HepG2 (cell line): ENCODE results near the gene CCDC192. TPM values are rescaled to one million over a fixed set of nuclear protein-coding genes. Genes with fewer than 3 reads are reported as not detected.

Experiments used
- ATAC-seq: fragments of 200-7000 bp; cut with Tn5 transposase; 3 replicates; pipeline ENCODE4 v1.9.1; 2020; ENCODE audit warnings: mild to moderate bottlenecking, moderate library complexity
- BruUV-seq: library from RNA; stranded (reverse); fragments of 400-500 nt; replicated peaks from 2 replicates; lab custom pipeline; 2021; lab: Mats Ljungman, UMichigan
- CTCF ChIA-PET: fragments of 300-600 bp; formaldehyde crosslinking; extraction: SDS; loops from one replicate; lab custom pipeline; 2021; ENCODE audit warnings: low total read pairs, inconsistent platforms, low intra/inter-chr PET ratio; lab: Yijun Ruan, JAX
- POLR2A ChIA-PET: fragments of 350-600 bp; sonication (Branson Sonifier 250); formaldehyde crosslinking; loops from one replicate; lab custom pipeline; 2020; ENCODE audit warnings: antibody characterized with exemption, inconsistent platforms; lab: Yijun Ruan, JAX
- DNase-seq: peaks from one replicate; pipeline ENCODE4 v3.0.0-alpha.2; 2015; ENCODE audit warnings: low spot score
- FAIRE-seq: peaks from 3 replicates; lab custom pipeline; 2011; peaks lifted over from hg19 to GRCh38; lab: Jason Lieb, UNC
- H2AFZ ChIP-seq: one replicate; pipeline ENCODE4 v1.6.1; 2011; ENCODE audit warnings: low read length, inconsistent platforms
- H3K27ac ChIP-seq: fragments of 300-600 bp; 3 replicates; pipeline ENCODE4 v1.8.0; 2011; ENCODE audit warnings: mixed run types, mild to moderate bottlenecking, mixed read lengths, low read length, inconsistent platforms; ENCODE audit not compliant: insufficient read depth; ENCODE audit errors: extremely low read length
- H3K27me3 ChIP-seq, 2 experiments: fragments of 200-600 bp in 1 of 2; 2 replicates in 1 of 2; 3 replicates in 1 of 2; pipeline versions ENCODE4 v1.6.0 to v1.8.0; 2011; ENCODE audit warnings: low read length in 2 of 2, mild to moderate bottlenecking in 2 of 2, moderate library complexity in 2 of 2, inconsistent platforms in 1 of 2; ENCODE audit not compliant: insufficient read depth in 2 of 2, control insufficient read depth in 1 of 2
- H3K36me3 ChIP-seq, 2 experiments: fragments of 200-600 bp in 1 of 2; replicated peaks in 1 of 2; 2 replicates in 1 of 2; 3 replicates in 1 of 2; pipeline versions ENCODE4 v1.5.1 to v1.8.0; 2011; ENCODE audit warnings: low read length in 2 of 2, inconsistent platforms in 1 of 2; ENCODE audit not compliant: insufficient read depth in 2 of 2, control insufficient read depth in 1 of 2
- H3K4me1 ChIP-seq: 2 replicates; pipeline ENCODE4 v1.5.1; 2012; ENCODE audit warnings: low read length, inconsistent platforms; ENCODE audit not compliant: insufficient read depth
- H3K4me2 ChIP-seq: 2 replicates; pipeline ENCODE4 v1.6.0; 2011; ENCODE audit warnings: low read depth, low read length, inconsistent platforms
- H3K4me3 ChIP-seq, 3 experiments: fragments of 200-600 bp in 1 of 3; sonication (generic), shearing (Covaris generic) in 1 of 3; replicated peaks in 1 of 3; 2 replicates each; pipeline ENCODE4 v1.5.1; 2011 to 2016; ENCODE audit warnings: low read length in 3 of 3, inconsistent platforms in 2 of 3, low read depth in 2 of 3, mild to moderate bottlenecking in 2 of 3, control low read depth in 1 of 3, mixed read lengths in 1 of 3; ENCODE audit not compliant: insufficient read depth in 1 of 3
- H3K79me2 ChIP-seq: one replicate; pipeline ENCODE4 v1.6.1; 2011; ENCODE audit warnings: low read length, inconsistent platforms; ENCODE audit not compliant: insufficient read depth
- H3K9ac ChIP-seq: 2 replicates; pipeline ENCODE4 v1.6.0; 2011; ENCODE audit warnings: mild to moderate bottlenecking, low read depth, low read length, inconsistent platforms; ENCODE audit not compliant: insufficient read depth
- H3K9me3 ChIP-seq: 2 replicates; pipeline ENCODE4 v1.5.1; 2012; ENCODE audit warnings: mild to moderate bottlenecking, low read length
- H4K20me1 ChIP-seq: 2 replicates; pipeline ENCODE4 v1.6.0; 2011; ENCODE audit warnings: inconsistent platforms, mild to moderate bottlenecking, low read length, moderate library complexity; ENCODE audit not compliant: insufficient read depth
- AGO1 ChIP-seq: fragments of 200-400 bp; formaldehyde crosslinking; IDR thresholded peaks from 2 replicates; pipeline ENCODE4 v1.6.1; 2017; ENCODE audit warnings: mild to moderate bottlenecking, low read depth, low read length, moderate library complexity; ENCODE audit not compliant: poor library complexity, severe bottlenecking
- CHCHD3 ChIP-seq: sonication (generic); formaldehyde crosslinking; IDR thresholded peaks from 2 replicates; pipeline ENCODE4 v1.8.0; 2022; ENCODE audit warnings: mild to moderate bottlenecking, missing genetic modification reagents, moderate library complexity
- FLYWCH1 ChIP-seq: sonication (generic); formaldehyde crosslinking; IDR thresholded peaks from 2 replicates; pipeline ENCODE4 v1.8.1; 2023; ENCODE audit warnings: mild to moderate bottlenecking, missing genetic modification reagents
- GATAD1 ChIP-seq: IDR thresholded peaks from 2 replicates; pipeline ENCODE4 v1.6.1; 2016; ENCODE audit warnings: missing genetic modification reagents, missing compliant biosample characterization
- HHEX ChIP-seq: IDR thresholded peaks from 2 replicates; pipeline ENCODE4 v1.6.1; 2016; ENCODE audit warnings: control low read depth
- KDM5A ChIP-seq: fragments of 200-600 bp; sonication (generic); IDR thresholded peaks from 2 replicates; pipeline ENCODE4 v1.7.0; 2018; ENCODE audit warnings: antibody characterized with exemption, mild to moderate bottlenecking, low read length, borderline replicate concordance
- KLF13 ChIP-seq: sonication (generic); formaldehyde crosslinking; IDR thresholded peaks from 2 replicates; pipeline ENCODE4 v1.4.0; 2020; ENCODE audit warnings: mild to moderate bottlenecking, missing genetic modification reagents
- MIER2 ChIP-seq: IDR thresholded peaks from 2 replicates; pipeline ENCODE4 v1.6.1; 2016; ENCODE audit warnings: missing biosample characterization, missing genetic modification reagents
- PLRG1 ChIP-seq: fragments of 450-650 bp; conservative IDR thresholded peaks from 2 replicates; pipeline ENCODE4 v1.6.1; 2016
- RBFOX2 ChIP-seq: fragments of 200-400 bp; formaldehyde crosslinking; IDR thresholded peaks from 2 replicates; pipeline ENCODE4 v1.6.1; 2017; ENCODE audit warnings: low read depth, mild to moderate bottlenecking, low read length
- THAP11 ChIP-seq: IDR thresholded peaks from 2 replicates; pipeline ENCODE4 v1.6.1; 2016; ENCODE audit warnings: missing biosample characterization, missing genetic modification reagents
- WIZ ChIP-seq: sonication (generic); formaldehyde crosslinking; IDR thresholded peaks from 2 replicates; pipeline ENCODE4 v1.5.1; 2020; ENCODE audit warnings: mild to moderate bottlenecking, missing genetic modification reagents
- ZBTB38 ChIP-seq: sonication (generic); formaldehyde crosslinking; IDR thresholded peaks from 2 replicates; pipeline ENCODE4 v1.5.1; 2020; ENCODE audit warnings: mild to moderate bottlenecking, missing genetic modification reagents
- ZFP62 ChIP-seq: sonication (generic); formaldehyde crosslinking; IDR thresholded peaks from 2 replicates; pipeline ENCODE4 v1.4.0; 2020; ENCODE audit warnings: missing genetic modification reagents
- ZNF383 ChIP-seq: sonication (generic); formaldehyde crosslinking; IDR thresholded peaks from 2 replicates; pipeline ENCODE4 v1.4.0; 2020; ENCODE audit warnings: missing genetic modification reagents, mild to moderate bottlenecking, borderline replicate concordance
- WGBS: methylation state at CpG from one replicate; pipeline ENCODE4 v1.1.6; 2017; ENCODE audit warnings: low lambda C conversion rate; 5-methylcytosine and 5-hydroxymethylcytosine counted together
- in situ Hi-C: cut with HindIII; loops from 2 replicates; pipeline ENCODE4 v1.10.0; 2017; ENCODE audit warnings: low pct_unique_long_range_greater_than_20kb; ENCODE audit not compliant: extremely low pct_ligation_motif_present
- intact Hi-C: fragments of 100-400 bp; cut with micrococcal nuclease; formaldehyde crosslinking; loops from one replicate; pipeline ENCODE4 v1.10.0; 2022; ENCODE audit not compliant: unreplicated experiment
- polyA plus RNA-seq, 8 experiments: library from polyadenylated mRNA; depleted of rRNA in 3 of 8; stranded (reverse) in 7 of 8; unstranded in 1 of 8; fragments of >200 nt; fragmentation: Illumina TruSeq in 4 of 8; extraction: Trizol in 4 of 8; gene quantifications; 2 replicates each; pipeline versions ENCODE4 v1.2.1 to v1.2.3, GENCODE V29; 2011 to 2016; ENCODE audit warnings: low read depth in 4 of 8, missing spikeins in 1 of 8, mixed read lengths in 1 of 8; ENCODE audit not compliant: insufficient read depth in 1 of 8
- total RNA-seq, 5 experiments: library from RNA; depleted of rRNA; stranded (reverse); fragments of >200 nt; fragmentation: Illumina TruSeq; extraction: Trizol; gene quantifications; 2 replicates each; pipeline ENCODE4 v1.2.3, GENCODE V29; 2016; ENCODE audit warnings: low read depth in 1 of 5
- TF ChIP-seq, protein P1 (sequence below): sonication (generic); formaldehyde crosslinking; IDR thresholded peaks from 2 replicates; pipeline ENCODE4 v1.5.1; 2020; ENCODE audit warnings: mild to moderate bottlenecking, missing genetic modification reagents
- TF ChIP-seq, protein P2 (sequence below): sonication (generic); formaldehyde crosslinking; IDR thresholded peaks from 2 replicates; pipeline ENCODE4 v1.5.0; 2020; ENCODE audit warnings: missing genetic modification reagents, mild to moderate bottlenecking, borderline replicate concordance
- TF ChIP-seq, protein P3 (sequence below): sonication (generic); formaldehyde crosslinking; IDR thresholded peaks from 2 replicates; pipeline ENCODE4 v1.4.0; 2020; ENCODE audit warnings: missing genetic modification reagents, borderline replicate concordance
- TF ChIP-seq, protein P4 (sequence below): sonication (generic); formaldehyde crosslinking; IDR thresholded peaks from 2 replicates; pipeline ENCODE4 v1.5.0; 2020; ENCODE audit warnings: mild to moderate bottlenecking, low read depth, missing genetic modification reagents, borderline replicate concordance

Gene CCDC192
- total and polyA plus RNA-seq, 2 of the 13 experiments (the other 11 are each of a cell fraction or from before 2014, with no cell fraction given), result not detected

DNA sequence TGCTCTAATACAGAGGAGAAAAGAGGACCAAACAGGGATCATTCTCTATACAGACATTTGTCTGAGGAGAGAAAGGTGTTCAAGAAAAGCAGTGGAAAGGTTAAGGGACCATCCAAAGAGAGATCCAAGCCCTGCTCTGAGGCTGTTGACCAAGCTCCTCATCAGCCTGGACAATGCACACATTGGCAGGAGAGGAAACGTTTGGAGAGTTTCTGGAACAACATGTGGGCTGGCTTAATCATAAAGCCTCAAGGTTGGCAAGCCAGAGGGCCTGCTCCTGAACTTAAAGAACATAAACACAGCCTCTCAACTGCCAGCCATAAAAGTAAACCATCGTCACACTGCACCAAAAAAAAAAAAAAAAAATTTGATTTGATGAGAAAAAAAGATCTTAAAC is 196.0 kb downstream of the CCDC192 start:
- DNase-seq (no peak), FAIRE-seq (no peak)

DNA sequence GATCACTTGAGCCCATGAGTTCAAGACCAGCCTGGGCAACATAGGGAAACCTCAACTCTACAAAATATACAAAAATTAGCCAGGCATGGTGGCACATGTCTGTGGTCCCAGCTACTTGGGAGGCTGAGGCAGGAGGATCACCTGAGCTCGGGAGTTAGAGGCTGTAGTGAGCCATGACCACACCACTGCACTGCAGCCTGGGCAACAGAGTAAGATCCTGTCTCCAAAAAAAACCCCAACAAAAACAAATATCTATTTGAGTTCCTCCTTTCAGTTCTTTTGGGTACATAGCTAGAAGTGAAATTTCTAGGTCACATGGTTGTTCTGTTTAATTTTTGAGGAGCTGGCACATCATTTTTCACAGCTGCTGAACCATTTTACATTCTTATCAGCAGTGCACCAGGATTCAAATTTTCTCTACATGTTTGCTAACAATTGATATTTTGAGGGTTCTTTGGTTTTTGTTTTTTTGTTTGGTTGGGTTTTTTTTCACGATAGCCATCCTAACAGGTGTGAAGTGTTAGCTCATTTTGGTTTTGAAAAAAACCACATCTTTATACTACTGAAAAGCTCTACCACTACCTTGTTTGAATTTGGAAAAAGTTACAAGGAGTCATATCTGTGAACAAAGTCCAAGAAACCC is 203.5 kb downstream of the CCDC192 start:
- Histone ChIP-seq H3K4me2 (no peak overlapping the region), H4K20me1 (no peaks in the 10 kb centered on the region), H3K27ac (no peak overlapping the region), H3K27me3 (no peaks in the 10 kb centered on the region), H3K9ac (no peak overlapping the region), H3K79me2 (no peaks in the 10 kb centered on the region), H3K36me3 (no peaks in the 10 kb centered on the region), H3K4me1 (peaks cover 3% of the 10 kb centered on the region; the same call in 1 of the 2 replicates), H3K9me3 (no peaks in the 10 kb centered on the region), H3K4me3 (no peak overlapping the region), H2AFZ (no peak overlapping the region)
- in situ Hi-C loops (no loop called here), intact Hi-C loops (loop anchor here (5.0 kb wide), 1 partner anchor 176 kb away; the partner anchor contains the start of gene SLC12A2)
- WGBS, result 9% methylated on average over 2 of the region's 2 CpGs
- DNase-seq, result no peak
- no peak for ATAC-seq
- ChIA-PET POLR2A (no interaction called here), CTCF (no interaction called here)
- BruUV-seq, result no TSS peak
- FAIRE-seq, result no peak
- TF ChIP-seq, protein P1, sequence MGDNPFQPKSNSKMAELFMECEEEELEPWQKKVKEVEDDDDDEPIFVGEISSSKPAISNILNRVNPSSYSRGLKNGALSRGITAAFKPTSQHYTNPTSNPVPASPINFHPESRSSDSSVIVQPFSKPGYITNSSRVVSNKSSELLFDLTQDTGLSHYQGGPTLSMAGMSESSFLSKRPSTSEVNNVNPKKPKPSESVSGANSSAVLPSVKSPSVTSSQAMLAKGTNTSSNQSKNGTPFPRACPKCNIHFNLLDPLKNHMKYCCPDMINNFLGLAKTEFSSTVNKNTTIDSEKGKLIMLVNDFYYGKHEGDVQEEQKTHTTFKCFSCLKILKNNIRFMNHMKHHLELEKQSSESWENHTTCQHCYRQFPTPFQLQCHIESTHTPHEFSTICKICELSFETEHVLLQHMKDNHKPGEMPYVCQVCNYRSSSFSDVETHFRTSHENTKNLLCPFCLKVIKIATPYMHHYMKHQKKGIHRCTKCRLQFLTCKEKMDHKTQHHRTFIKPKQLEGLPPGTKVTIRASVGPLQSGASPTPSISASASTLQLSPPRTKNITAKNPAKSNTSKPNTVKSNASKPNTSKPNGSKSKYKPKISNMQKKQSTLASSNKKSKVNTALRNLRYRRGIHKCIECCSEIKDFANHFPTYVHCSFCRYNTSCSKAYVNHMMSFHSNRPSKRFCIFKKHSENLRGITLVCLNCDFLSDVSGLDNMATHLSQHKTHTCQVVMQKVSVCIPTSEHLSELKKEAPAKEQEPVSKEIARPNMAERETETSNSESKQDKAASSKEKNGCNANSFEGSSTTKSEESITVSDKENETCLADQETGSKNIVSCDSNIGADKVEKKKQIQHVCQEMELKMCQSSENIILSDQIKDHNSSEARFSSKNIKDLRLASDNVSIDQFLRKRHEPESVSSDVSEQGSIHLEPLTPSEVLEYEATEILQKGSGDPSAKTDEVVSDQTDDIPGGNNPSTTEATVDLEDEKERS (CRISPR knock-in tag), result no peak
- no peak for TF ChIP-seq ZFP62
- TF ChIP-seq ZNF383, result no peak
- TF ChIP-seq, protein P2, sequence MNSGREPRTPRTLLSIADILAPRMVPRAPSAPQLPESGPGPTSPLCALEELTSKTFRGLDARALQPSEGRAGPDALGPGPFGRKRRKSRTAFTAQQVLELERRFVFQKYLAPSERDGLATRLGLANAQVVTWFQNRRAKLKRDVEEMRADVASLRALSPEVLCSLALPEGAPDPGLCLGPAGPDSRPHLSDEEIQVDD, result no peak
- no peak for TF ChIP-seq MIER2 (CRISPR knock-in tag)
- TF ChIP-seq, protein P3, sequence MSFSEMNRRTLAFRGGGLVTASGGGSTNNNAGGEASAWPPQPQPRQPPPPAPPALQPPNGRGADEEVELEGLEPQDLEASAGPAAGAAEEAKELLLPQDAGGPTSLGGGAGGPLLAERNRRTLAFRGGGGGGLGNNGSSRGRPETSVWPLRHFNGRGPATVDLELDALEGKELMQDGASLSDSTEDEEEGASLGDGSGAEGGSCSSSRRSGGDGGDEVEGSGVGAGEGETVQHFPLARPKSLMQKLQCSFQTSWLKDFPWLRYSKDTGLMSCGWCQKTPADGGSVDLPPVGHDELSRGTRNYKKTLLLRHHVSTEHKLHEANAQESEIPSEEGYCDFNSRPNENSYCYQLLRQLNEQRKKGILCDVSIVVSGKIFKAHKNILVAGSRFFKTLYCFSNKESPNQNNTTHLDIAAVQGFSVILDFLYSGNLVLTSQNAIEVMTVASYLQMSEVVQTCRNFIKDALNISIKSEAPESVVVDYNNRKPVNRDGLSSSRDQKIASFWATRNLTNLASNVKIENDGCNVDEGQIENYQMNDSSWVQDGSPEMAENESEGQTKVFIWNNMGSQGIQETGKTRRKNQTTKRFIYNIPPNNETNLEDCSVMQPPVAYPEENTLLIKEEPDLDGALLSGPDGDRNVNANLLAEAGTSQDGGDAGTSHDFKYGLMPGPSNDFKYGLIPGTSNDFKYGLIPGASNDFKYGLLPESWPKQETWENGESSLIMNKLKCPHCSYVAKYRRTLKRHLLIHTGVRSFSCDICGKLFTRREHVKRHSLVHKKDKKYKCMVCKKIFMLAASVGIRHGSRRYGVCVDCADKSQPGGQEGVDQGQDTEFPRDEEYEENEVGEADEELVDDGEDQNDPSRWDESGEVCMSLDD, result no peak

More for the DNA sequence above, 196.0 kb downstream of the CCDC192 start:
- no peak overlapping the region for H3K4me2 ChIP-seq
- no peaks in the 10 kb centered on the region for H3K36me3 ChIP-seq
- no peaks in the 10 kb centered on the region for H3K9me3 ChIP-seq
- TF ChIP-seq ZBTB38 (CRISPR knock-in tag) (no peak), KLF13 (no peak), GATAD1 (CRISPR knock-in tag) (no peak), KDM5A (no peak), AGO1 (no peak), HHEX (CRISPR knock-in tag) (no peak), CHCHD3 (CRISPR knock-in tag) (no peak), PLRG1 (no peak), THAP11 (CRISPR knock-in tag) (no peak), RBFOX2 (no peak), FLYWCH1 (CRISPR knock-in tag) (no peak), WIZ (CRISPR knock-in tag) (no peak)
- TF ChIP-seq, protein P4, sequence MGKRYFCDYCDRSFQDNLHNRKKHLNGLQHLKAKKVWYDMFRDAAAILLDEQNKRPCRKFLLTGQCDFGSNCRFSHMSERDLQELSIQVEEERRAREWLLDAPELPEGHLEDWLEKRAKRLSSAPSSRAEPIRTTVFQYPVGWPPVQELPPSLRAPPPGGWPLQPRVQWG (CRISPR knock-in tag), result no peak
- TF ChIP-seq, all 625 proteins: peak for 0
- Histone ChIP-seq H2AFZ (no peak overlapping the region), H3K79me2 (no peaks in the 10 kb centered on the region), H3K9ac (no peak overlapping the region), H4K20me1 (no peaks in the 10 kb centered on the region), H3K27ac (no peak overlapping the region), H3K27me3 (no peaks in the 10 kb centered on the region; a peak in 1 of 5 replicates), H3K4me1 (no peaks in the 10 kb centered on the region), H3K4me3 (no peak overlapping the region)
- BruUV-seq, result no TSS peak
- CTCF ChIA-PET, result no interaction called here
- in situ Hi-C loops, result loop anchor here (25.0 kb wide), 1 partner anchor 188 kb away; the partner anchor contains the start of gene SLC12A2
- 2% methylated on average over 2 of the region's 2 CpGs for WGBS
- POLR2A ChIA-PET, result no interaction called here
- intact Hi-C loops, result no loop called here
- ATAC-seq, result no peak
